ENCODE data around the gene C11orf68.

The C11orf68 gene

GRCh38 chr11:65964906-65965305 lies 46.0 kb upstream of the C11orf68 start:
- Histone ChIP-seq H2AFZ (ENCODE audit: low read length) (no peak overlapping the region), H3K27ac (ENCODE audit: low read depth, low read length, poor library complexity, severe bottlenecking) (no peak overlapping the region), H3K27me3 (ENCODE audit: insufficient read depth, low read length) (no peaks in the 10 kb centered on the region), H3K36me3 (ENCODE audit: insufficient read depth, low read length) (peaks cover 62% of the 10 kb centered on the region), H3K4me1 (ENCODE audit: insufficient read depth, low read length, severe bottlenecking) (peaks cover 25% of the 10 kb centered on the region), H3F3A (ENCODE audit: insufficient read depth, low read length) (no peaks in the 10 kb centered on the region; the same call in 1 of the 2 replicates), H3K4me3 (ENCODE audit: low read depth, low read length, poor library complexity, severe bottlenecking) (no peak overlapping the region), H3K9me2 (ENCODE audit: low read depth, low read length) (no peaks in the 10 kb centered on the region), H3K9me3 (ENCODE audit: low read length) (no peaks in the 10 kb centered on the region), H3K79me2 (ENCODE audit: insufficient read depth, low read length) (peaks cover 13% of the 10 kb centered on the region), H3K9ac (ENCODE audit: low read length) (no peak overlapping the region), H3K4me2 (ENCODE audit: low read length) (no peak overlapping the region), H4K20me1 (ENCODE audit: insufficient read depth, low read length) (no peaks in the 10 kb centered on the region)
- TF ChIP-seq EZH2 (IDR thresholded peaks at IDR 0.05; ENCODE audit: borderline replicate concordance, low read length): no peak
- TF ChIP-seq CTCF (IDR thresholded peaks at IDR 0.05; ENCODE audit: low read length): no peak

- H3K4me1 ChIP-seq (ENCODE audit: insufficient read depth, low read length, severe bottlenecking): peaks cover 25% of the 10 kb centered on the region
Measured at GRCh38 chr11:65962141-65962564, 43.3 kb upstream of the C11orf68 start.

GRCh38 chr11:65961267-65962140 lies 42.6 kb upstream of the C11orf68 start, which contains the start of gene SART1:
Gene SART1 (plus strand): TSS chr11:65961734. CDS start chr11:65961781, 47 bp downstream.
- Histone ChIP-seq H3K9me3 (ENCODE audit: low read length) (no peaks in the 10 kb centered on the region), H3K4me3 (ENCODE audit: low read depth, low read length, poor library complexity, severe bottlenecking) (peak within 1 kb of the TSS; percentile 100), H3F3A (ENCODE audit: insufficient read depth, low read length) (no peaks in the 10 kb centered on the region; the same call in 1 of the 2 replicates), H3K27me3 (ENCODE audit: insufficient read depth, low read length) (no peaks in the 10 kb centered on the region), H3K79me2 (ENCODE audit: insufficient read depth, low read length) (peaks cover 13% of the 10 kb centered on the region), H4K20me1 (ENCODE audit: insufficient read depth, low read length) (no peaks in the 10 kb centered on the region), H2AFZ (ENCODE audit: low read length) (0 out of 2 replicates have a peak within 1 kb of the TSS, but pooled peaks have one; percentile 23), H3K9me2 (ENCODE audit: low read depth, low read length) (no peaks in the 10 kb centered on the region), H3K4me1 (ENCODE audit: insufficient read depth, low read length, severe bottlenecking) (peaks cover 31% of the 10 kb centered on the region), H3K27ac (ENCODE audit: low read depth, low read length, poor library complexity, severe bottlenecking) (peak within 1 kb of the TSS; percentile 70), H3K4me2 (ENCODE audit: low read length) (peak within 1 kb of the TSS; percentile 99), H3K36me3 (ENCODE audit: insufficient read depth, low read length) (peaks cover 28% of the 10 kb centered on the region), H3K9ac (ENCODE audit: low read length) (peak within 1 kb of the TSS; percentile 100)
- TF ChIP-seq CTCF (IDR thresholded peaks at IDR 0.05; ENCODE audit: low read length) (no peak), EZH2 (IDR thresholded peaks at IDR 0.05; ENCODE audit: borderline replicate concordance, low read length) (no peak)

More at GRCh38 chr11:65962141-65962564, 43.3 kb upstream of the C11orf68 start:
- Histone ChIP-seq H3K9ac (ENCODE audit: low read length) (peak overlapping the region; percentile 100), H3K36me3 (ENCODE audit: insufficient read depth, low read length) (peaks cover 35% of the 10 kb centered on the region), H3K79me2 (ENCODE audit: insufficient read depth, low read length) (peaks cover 13% of the 10 kb centered on the region), H3K9me2 (ENCODE audit: low read depth, low read length) (no peaks in the 10 kb centered on the region), H3K4me2 (ENCODE audit: low read length) (peak overlapping the region; percentile 99), H3K27ac (ENCODE audit: low read depth, low read length, poor library complexity, severe bottlenecking) (no peak overlapping the region), H2AFZ (ENCODE audit: low read length) (no peak overlapping the region), H3F3A (ENCODE audit: insufficient read depth, low read length) (no peaks in the 10 kb centered on the region; the same call in 1 of the 2 replicates), H3K27me3 (ENCODE audit: insufficient read depth, low read length) (no peaks in the 10 kb centered on the region), H3K9me3 (ENCODE audit: low read length) (no peaks in the 10 kb centered on the region), H4K20me1 (ENCODE audit: insufficient read depth, low read length) (no peaks in the 10 kb centered on the region), H3K4me3 (ENCODE audit: low read depth, low read length, poor library complexity, severe bottlenecking) (peak overlapping the region; percentile 100)
- TF ChIP-seq CTCF (IDR thresholded peaks at IDR 0.05; ENCODE audit: low read length): no peak
- no peak for TF ChIP-seq EZH2 (IDR thresholded peaks at IDR 0.05; ENCODE audit: borderline replicate concordance, low read length)

Measured in OCI-LY1 (cell line).